IMR-90 (cell line): Measurements from ENCODE around the gene UBA1. TPM values are rescaled to one million over a fixed set of nuclear protein-coding genes. Genes with fewer than 3 reads are reported as not detected.
A peak's percentile ranks its signal among the peaks of the same experiment; 100 is the strongest.

Source experiments
- ATAC-seq: fragments of 200-7000 bp; cut with Tn5 transposase; 2 replicates; pipeline ENCODE4 v1.9.1; 2020; ENCODE audit warnings: low read depth, mild to moderate bottlenecking, moderate library complexity
- BruUV-seq: library from RNA; stranded (reverse); fragments of 400-500 nt; replicated peaks from 2 replicates; lab custom pipeline; 2021; lab: Mats Ljungman, UMichigan
- CTCF ChIA-PET: fragments of 300-600 bp; formaldehyde crosslinking; extraction: SDS; loops from one replicate; lab custom pipeline; 2021; ENCODE audit warnings: antibody characterized with exemption; lab: Yijun Ruan, JAX
- POLR2A ChIA-PET: fragments of 300-600 bp; sonication (Branson Sonifier 250); formaldehyde crosslinking; loops from one replicate; lab custom pipeline; 2022; ENCODE audit warnings: antibody characterized with exemption; ENCODE audit not compliant: unreplicated experiment; lab: Charles Lee
- DNase-seq: peaks from one replicate; pipeline ENCODE4 v3.0.0; 2013
- H2AFZ ChIP-seq: replicated peaks from 2 replicates; pipeline ENCODE3; 2013; ENCODE audit warnings: low read length, mild to moderate bottlenecking; ENCODE audit not compliant: poor library complexity
- H2AK5ac ChIP-seq: 2 replicates; pipeline ENCODE4 v1.6.1; 2013; ENCODE audit warnings: low read depth, low read length, inconsistent platforms
- H2AK9ac ChIP-seq: replicated peaks from 2 replicates; pipeline ENCODE3; 2013; ENCODE audit warnings: mild to moderate bottlenecking, low read depth, low read length, moderate library complexity; ENCODE audit not compliant: poor library complexity
- H2BK120ac ChIP-seq: 2 replicates; pipeline ENCODE4 v1.6.1; 2013; ENCODE audit warnings: low read depth, low read length, inconsistent platforms
- H2BK15ac ChIP-seq: 3 replicates; pipeline ENCODE4 v1.6.1; 2013; ENCODE audit warnings: low read depth, low read length, inconsistent platforms
- H2BK20ac ChIP-seq: 2 replicates; pipeline ENCODE4 v1.6.1; 2013; ENCODE audit warnings: low read depth, mild to moderate bottlenecking, inconsistent platforms, low read length, moderate library complexity
- H2BK5ac ChIP-seq: 2 replicates; pipeline ENCODE4 v1.6.1; 2013; ENCODE audit warnings: mild to moderate bottlenecking, low read depth, low read length, inconsistent platforms; ENCODE audit not compliant: poor library complexity, severe bottlenecking
- H3K14ac ChIP-seq: replicated peaks from 2 replicates; pipeline ENCODE4 v1.6.1; 2013; ENCODE audit warnings: low read depth, low read length, inconsistent platforms
- H3K18ac ChIP-seq: 2 replicates; pipeline ENCODE4 v1.6.1; 2013; ENCODE audit warnings: low read depth, low read length, control low read depth
- H3K23ac ChIP-seq: 2 replicates; pipeline ENCODE4 v1.6.1; 2013; ENCODE audit warnings: low read depth, low read length, inconsistent platforms
- H3K27ac ChIP-seq: 2 replicates; pipeline ENCODE4 v1.5.1; 2013; ENCODE audit warnings: mild to moderate bottlenecking, control low read depth, low read length; ENCODE audit not compliant: insufficient read depth
- H3K27me3 ChIP-seq: 2 replicates; pipeline ENCODE4 v1.6.1; 2013; ENCODE audit warnings: low read length; ENCODE audit not compliant: control insufficient read depth, insufficient read depth
- H3K36me3 ChIP-seq: 2 replicates; pipeline ENCODE4 v1.6.1; 2013; ENCODE audit warnings: low read length, mixed read lengths; ENCODE audit not compliant: control insufficient read depth, insufficient read depth
- H3K4ac ChIP-seq: 2 replicates; pipeline ENCODE4 v1.6.1; 2013; ENCODE audit warnings: low read depth, low read length, inconsistent platforms
- H3K4me1 ChIP-seq: 2 replicates; pipeline ENCODE4 v1.6.1; 2013; ENCODE audit warnings: low read length, mixed read lengths; ENCODE audit not compliant: control insufficient read depth, insufficient read depth
- H3K4me2 ChIP-seq: 2 replicates; pipeline ENCODE4 v1.6.1; 2013; ENCODE audit warnings: low read depth, mild to moderate bottlenecking, control low read depth, low read length, moderate library complexity
- H3K4me3 ChIP-seq: 2 replicates; pipeline ENCODE4 v1.5.1; 2013; ENCODE audit warnings: low read depth, mild to moderate bottlenecking, control low read depth, low read length, moderate library complexity; ENCODE audit not compliant: insufficient read depth
- H3K56ac ChIP-seq: 2 replicates; pipeline ENCODE4 v1.6.1; 2013; ENCODE audit warnings: low read length, inconsistent platforms; ENCODE audit not compliant: insufficient read depth; ENCODE audit errors: extremely low read depth
- H3K79me1 ChIP-seq, 2 experiments: 2 replicates each; pipeline ENCODE4 v1.6.1; 2013; ENCODE audit warnings: low read length in 2 of 2, inconsistent platforms in 1 of 2, low read depth in 1 of 2
- H3K9ac ChIP-seq: 2 replicates; pipeline ENCODE4 v1.6.1; 2013; ENCODE audit warnings: low read depth, low read length, control low read depth
- H3K9me1 ChIP-seq: 2 replicates; pipeline ENCODE4 v1.6.1; 2013; ENCODE audit warnings: low read length, inconsistent platforms; ENCODE audit not compliant: insufficient read depth
- H3K9me3 ChIP-seq: 2 replicates; pipeline ENCODE4 v1.6.1; 2013; ENCODE audit warnings: low read length; ENCODE audit not compliant: control insufficient read depth, insufficient read depth
- H4K20me1 ChIP-seq: 2 replicates; pipeline ENCODE4 v1.6.1; 2013; ENCODE audit warnings: low read length, inconsistent platforms; ENCODE audit not compliant: insufficient read depth
- H4K5ac ChIP-seq: 2 replicates; pipeline ENCODE4 v1.6.1; 2013; ENCODE audit warnings: mild to moderate bottlenecking, low read depth, low read length, control low read depth
- H4K8ac ChIP-seq, 2 experiments: 2 replicates each; pipeline ENCODE4 v1.6.1; 2013; ENCODE audit warnings: low read depth in 2 of 2, low read length in 2 of 2, control low read depth in 1 of 2, inconsistent platforms in 1 of 2
- H4K91ac ChIP-seq: 2 replicates; pipeline ENCODE4 v1.6.1; 2013; ENCODE audit warnings: low read depth, low read length, inconsistent platforms; ENCODE audit not compliant: insufficient read depth
- CHD1 ChIP-seq: IDR thresholded peaks from 2 replicates; pipeline ENCODE4 v1.6.1; 2012; ENCODE audit warnings: low read depth, low read length, improper control_type of control experiment
- MAZ ChIP-seq: IDR thresholded peaks from 2 replicates; pipeline ENCODE4 v1.6.1; 2012; ENCODE audit warnings: low read depth, mild to moderate bottlenecking, low read length, improper control_type of control experiment, moderate library complexity, borderline replicate concordance
- POLR2A ChIP-seq: IDR thresholded peaks from 2 replicates; pipeline ENCODE4 v1.6.1; 2012; ENCODE audit warnings: mild to moderate bottlenecking, low read depth, low read length
- WGBS, 2 experiments: methylation state at CpG; one replicate each; pipeline versions ENCODE4 v1.1.5 to v1.1.7; 2013; ENCODE audit warnings: missing lambda C conversion rate in 2 of 2; ENCODE audit not compliant: insufficient read length in 1 of 2; ENCODE audit errors: extremely low coverage in 2 of 2; 5-methylcytosine and 5-hydroxymethylcytosine counted together
- dilution Hi-C: fragments of 300-500 bp; cut with HindIII; formaldehyde crosslinking; loops from one replicate; pipeline ENCODE4 v1.14.3; 2018; ENCODE audit warnings: low sequenced_read_pairs; ENCODE audit not compliant: unreplicated experiment
- in situ Hi-C: fragments of 300-500 bp; cut with MboI; formaldehyde crosslinking; loops from 3 replicates; pipeline ENCODE4 v1.14.3; 2019; ENCODE audit warnings: low sequenced_read_pairs, inconsistent platforms, mixed read lengths
- intact Hi-C: fragments of 100-400 bp; cut with micrococcal nuclease; formaldehyde crosslinking; loops from 2 replicates; pipeline ENCODE4 v1.10.0; 2022
- polyA plus RNA-seq, 3 experiments: library from polyadenylated mRNA; depleted of rRNA; stranded (reverse); fragments of >200 nt; gene quantifications; 2 replicates each; pipeline ENCODE4 v1.2.3, GENCODE V29; 2012; ENCODE audit warnings: low replicate concordance in 1 of 3
- total RNA-seq: library from RNA; depleted of rRNA; stranded (reverse); fragments of >200 nt; gene quantifications from 2 replicates; pipeline ENCODE4 v1.2.3, GENCODE V29; 2012
- TF ChIP-seq, protein P1 (sequence below): fragments of 150-350 bp; IDR thresholded peaks from 2 replicates; pipeline ENCODE4 v1.6.1; 2017; ENCODE audit warnings: mild to moderate bottlenecking, antibody characterized with exemption, low read length, low read depth

Gene UBA1
- total and polyA plus RNA-seq, 2 of the 4 experiments (the other 2 are of a cell fraction) = 299 to 343 TPM

DNA sequence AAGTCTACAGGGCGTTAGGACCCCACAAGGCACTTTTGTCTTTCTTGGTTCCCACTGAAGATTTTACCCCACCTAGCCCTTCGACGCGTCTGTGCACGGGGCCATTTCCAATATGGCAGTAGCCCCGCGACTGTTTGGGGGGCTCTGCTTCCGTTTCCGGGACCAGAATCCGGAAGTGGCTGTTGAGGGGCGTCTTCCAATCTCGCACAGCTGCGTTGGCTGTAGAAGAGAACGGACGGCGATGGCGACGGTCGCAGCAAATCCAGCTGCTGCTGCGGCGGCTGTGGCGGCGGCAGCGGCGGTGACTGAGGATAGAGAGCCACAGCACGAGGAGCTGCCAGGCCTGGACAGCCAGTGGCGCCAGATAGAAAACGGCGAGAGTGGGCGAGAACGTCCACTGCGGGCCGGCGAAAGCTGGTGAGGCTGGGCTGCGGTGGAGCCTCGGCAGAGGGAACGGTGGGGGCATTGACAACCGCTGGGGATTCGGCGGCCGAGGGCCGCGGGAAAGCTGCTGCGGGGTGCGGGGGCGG lies 39.2 kb downstream of the UBA1 start, which contains the start of gene USP11:
Gene USP11, plus strand, starts transcription at position 207 of the 530 bp plus-strand sequence. Its CDS starts 35 bp downstream, at position 242.
- Histone ChIP-seq H2AK5ac (peak within 1 kb of the TSS; percentile 76), H2AFZ (peak within 1 kb of the TSS; percentile 85), H2BK5ac (peak within 1 kb of the TSS; percentile 87), H4K91ac (peak within 1 kb of the TSS; percentile 75), H3K79me1 (peaks cover 8 to 18% of the 10 kb centered on the region in 2 experiments), H3K27ac (peak within 1 kb of the TSS; percentile 92), H3K27me3 (peaks cover 9% of the 10 kb centered on the region), H4K20me1 (peaks cover 16% of the 10 kb centered on the region; the same call in 1 of the 2 replicates), H3K18ac (peak within 1 kb of the TSS; percentile 73), H3K56ac (peak within 1 kb of the TSS; percentile 78), H3K4me3 (peak within 1 kb of the TSS; percentile 83), H2BK20ac (no peak within 1 kb of the TSS), H3K23ac (peak within 1 kb of the TSS; percentile 84), H3K4me1 (0 out of 2 replicates have a peak, but pooled peaks cover 1% of the 10 kb centered on the region), H3K14ac (peak within 1 kb of the TSS; percentile 87), H3K9me1 (0 out of 2 replicates have a peak, but pooled peaks cover 5% of the 10 kb centered on the region), H4K5ac (peak within 1 kb of the TSS; percentile 97), H2AK9ac (peak within 1 kb of the TSS; percentile 83), H3K36me3 (peaks cover 9% of the 10 kb centered on the region), H2BK120ac (peak within 1 kb of the TSS; percentile 42; the same call in 1 of the 2 replicates), H3K9ac (peak within 1 kb of the TSS; percentile 92), H3K4ac (peak within 1 kb of the TSS; percentile 81), H3K4me2 (peak within 1 kb of the TSS; percentile 96), H3K9me3 (no peaks in the 10 kb centered on the region), H4K8ac (peak within 1 kb of the TSS; percentile 95 to 100), H2BK15ac (no peak within 1 kb of the TSS; the same call in 2 of the 3 replicates)
- TF ChIP-seq POLR2A = peak; percentile 93
- no peak for TF ChIP-seq MAZ
- TF ChIP-seq, protein P1, sequence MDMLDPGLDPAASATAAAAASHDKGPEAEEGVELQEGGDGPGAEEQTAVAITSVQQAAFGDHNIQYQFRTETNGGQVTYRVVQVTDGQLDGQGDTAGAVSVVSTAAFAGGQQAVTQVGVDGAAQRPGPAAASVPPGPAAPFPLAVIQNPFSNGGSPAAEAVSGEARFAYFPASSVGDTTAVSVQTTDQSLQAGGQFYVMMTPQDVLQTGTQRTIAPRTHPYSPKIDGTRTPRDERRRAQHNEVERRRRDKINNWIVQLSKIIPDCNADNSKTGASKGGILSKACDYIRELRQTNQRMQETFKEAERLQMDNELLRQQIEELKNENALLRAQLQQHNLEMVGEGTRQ = no peak
- no peak for TF ChIP-seq CHD1
- intact Hi-C loops = loop anchor here (1.0 to 5.0 kb wide), 2 partner anchors 79 to 149 kb away; no protein-coding TSS in a partner anchor
- no TSS peak for BruUV-seq
- DNase-seq = peak; percentile 51
- 30% methylated on average over 35 of the region's 46 CpGs; no CpG with 5 or more reads in 1 of the 2 experiments for WGBS, 2 experiments
- CTCF ChIA-PET = interaction anchor here (0.6 to 1.5 kb wide), 2 partner anchors 80 to 109 kb away, joined by 3 to 4 read pairs; no protein-coding TSS in a partner anchor
- peak; percentile 16 for ATAC-seq
- POLR2A ChIA-PET = interaction anchor here (1.1 kb wide), 1 partner anchor 15 kb away, joined by 4 read pairs; no protein-coding TSS in a partner anchor
- dilution Hi-C loops = no loop called here
- in situ Hi-C loops = no loop called here
